Measurements from ENCODE around the gene MUC5AC. TPM values are rescaled to one million over a fixed set of nuclear protein-coding genes. Genes with fewer than 3 reads are reported as not detected.

Gene MUC5AC
- polyA plus RNA-seq, 1 donor (not counting 4 experiments of a cell fraction or from before 2014, with no cell fraction given) = not detected

GRCh38 chr11:1108246-1108900 is 49.4 kb upstream of the MUC5AC start:
- H3K36me3 ChIP-seq (ENCODE audit: control insufficient read depth in 2 of 2, extremely low read depth in 1 of 2, insufficient read depth in 2 of 2, low read length in 2 of 2) = no peaks in the 10 kb centered on the region
- H2AFZ ChIP-seq (ENCODE audit: control insufficient read depth, low read length) = no peak overlapping the region
- H3K27ac ChIP-seq (ENCODE audit: control insufficient read depth, insufficient read depth, low read length) = no peak overlapping the region
- peaks cover 4% of the 10 kb centered on the region for H3K9me3 ChIP-seq (ENCODE audit: control insufficient read depth, low read depth, low read length)
- H3K4me2 ChIP-seq (ENCODE audit: control insufficient read depth, extremely low read depth, insufficient read depth, low read depth, low read length) = no peak overlapping the region
- H3K9me1 ChIP-seq (ENCODE audit: control insufficient read depth, extremely low read depth, insufficient read depth, low read length) = no peaks in the 10 kb centered on the region
- dilution Hi-C loops (cut with MboI; ENCODE audit: extremely low pct_ligation_motif_present, low sequenced_read_pairs) = no loop called here
- no peaks in the 10 kb centered on the region for H3K79me2 ChIP-seq (ENCODE audit: control insufficient read depth, insufficient read depth, low read length)
- FAIRE-seq (no peak), DNase-seq (ENCODE audit: low read depth, low spot score) (no peak)
- no peak overlapping the region for H3K9ac ChIP-seq (ENCODE audit: control insufficient read depth, extremely low read depth, insufficient read depth, low read length)
- no peak for TF ChIP-seq EZH2 (IDR thresholded peaks at IDR 0.05; ENCODE audit: low read length)
- no peak for TF ChIP-seq CTCF (optimal IDR thresholded peaks at IDR 0.05 in 1 of 3, IDR thresholded peaks at IDR 0.05 in 1 of 3, conservative IDR thresholded peaks at IDR 0.05 in 1 of 3; ENCODE audit: extremely low read depth in 1 of 3, insufficient read depth in 2 of 3, low read length in 3 of 3)
- no peak overlapping the region for H3K4me3 ChIP-seq (ENCODE audit: control insufficient read depth in 2 of 3, extremely low read depth in 1 of 3, insufficient read depth in 2 of 3, low read depth in 1 of 3, low read length in 3 of 3)
- H3K4me1 ChIP-seq (ENCODE audit: control insufficient read depth, extremely low read depth, insufficient read depth, low read length) = no peaks in the 10 kb centered on the region
- H4K20me1 ChIP-seq (ENCODE audit: control insufficient read depth, extremely low read depth, insufficient read depth, low read length) = no peaks in the 10 kb centered on the region
- peaks cover 4% of the 10 kb centered on the region for H3K27me3 ChIP-seq (ENCODE audit: control insufficient read depth, extremely low read depth, insufficient read depth, low read length)

- FAIRE-seq = no peak
- H3K27ac ChIP-seq (ENCODE audit: control insufficient read depth, insufficient read depth, low read length) = no peak overlapping the region
- H3K9ac ChIP-seq (ENCODE audit: control insufficient read depth, extremely low read depth, insufficient read depth, low read length) = no peak overlapping the region
- H3K9me3 ChIP-seq (ENCODE audit: control insufficient read depth, low read depth, low read length) = peaks cover 4% of the 10 kb centered on the region
- DNase-seq (ENCODE audit: low read depth, low spot score) = no peak
- no peak overlapping the region for H3K4me2 ChIP-seq (ENCODE audit: control insufficient read depth, extremely low read depth, insufficient read depth, low read depth, low read length)
- no peaks in the 10 kb centered on the region for H3K79me2 ChIP-seq (ENCODE audit: control insufficient read depth, insufficient read depth, low read length)
- H3K9me1 ChIP-seq (ENCODE audit: control insufficient read depth, extremely low read depth, insufficient read depth, low read length) = no peaks in the 10 kb centered on the region
- H4K20me1 ChIP-seq (ENCODE audit: control insufficient read depth, extremely low read depth, insufficient read depth, low read length) = no peaks in the 10 kb centered on the region
- dilution Hi-C loops (cut with MboI; ENCODE audit: extremely low pct_ligation_motif_present, low sequenced_read_pairs) = no loop called here
- TF ChIP-seq EZH2 (IDR thresholded peaks at IDR 0.05; ENCODE audit: low read length) = no peak
- no peak for TF ChIP-seq CTCF (optimal IDR thresholded peaks at IDR 0.05 in 1 of 3, IDR thresholded peaks at IDR 0.05 in 1 of 3, conservative IDR thresholded peaks at IDR 0.05 in 1 of 3; ENCODE audit: extremely low read depth in 1 of 3, insufficient read depth in 2 of 3, low read length in 3 of 3)
- H2AFZ ChIP-seq (ENCODE audit: control insufficient read depth, low read length) = no peak overlapping the region
- H3K4me1 ChIP-seq (ENCODE audit: control insufficient read depth, extremely low read depth, insufficient read depth, low read length) = no peaks in the 10 kb centered on the region
- H3K4me3 ChIP-seq (ENCODE audit: control insufficient read depth in 2 of 3, extremely low read depth in 1 of 3, insufficient read depth in 2 of 3, low read depth in 1 of 3, low read length in 3 of 3) = no peak overlapping the region
- H3K36me3 ChIP-seq (ENCODE audit: control insufficient read depth in 2 of 2, extremely low read depth in 1 of 2, insufficient read depth in 2 of 2, low read length in 2 of 2) = no peaks in the 10 kb centered on the region
- peaks cover 4% of the 10 kb centered on the region for H3K27me3 ChIP-seq (ENCODE audit: control insufficient read depth, extremely low read depth, insufficient read depth, low read length)
Observed at GRCh38 chr11:1109101-1109917, 48.4 kb upstream of the MUC5AC start.
